ENCODE results near the gene LGALS9. TPM values are rescaled to one million over a fixed set of nuclear protein-coding genes. Genes with fewer than 3 reads are reported as not detected.

Gene LGALS9
- total RNA-seq: 65.9 and 68.1 TPM in 2 replicates
- total RNA-seq (2013): 90.9 TPM
- 197 and 203 TPM in 2 replicates for polyA plus RNA-seq
- 91.9 and 172 TPM in 2 replicates for polyA minus RNA-seq

DNA sequence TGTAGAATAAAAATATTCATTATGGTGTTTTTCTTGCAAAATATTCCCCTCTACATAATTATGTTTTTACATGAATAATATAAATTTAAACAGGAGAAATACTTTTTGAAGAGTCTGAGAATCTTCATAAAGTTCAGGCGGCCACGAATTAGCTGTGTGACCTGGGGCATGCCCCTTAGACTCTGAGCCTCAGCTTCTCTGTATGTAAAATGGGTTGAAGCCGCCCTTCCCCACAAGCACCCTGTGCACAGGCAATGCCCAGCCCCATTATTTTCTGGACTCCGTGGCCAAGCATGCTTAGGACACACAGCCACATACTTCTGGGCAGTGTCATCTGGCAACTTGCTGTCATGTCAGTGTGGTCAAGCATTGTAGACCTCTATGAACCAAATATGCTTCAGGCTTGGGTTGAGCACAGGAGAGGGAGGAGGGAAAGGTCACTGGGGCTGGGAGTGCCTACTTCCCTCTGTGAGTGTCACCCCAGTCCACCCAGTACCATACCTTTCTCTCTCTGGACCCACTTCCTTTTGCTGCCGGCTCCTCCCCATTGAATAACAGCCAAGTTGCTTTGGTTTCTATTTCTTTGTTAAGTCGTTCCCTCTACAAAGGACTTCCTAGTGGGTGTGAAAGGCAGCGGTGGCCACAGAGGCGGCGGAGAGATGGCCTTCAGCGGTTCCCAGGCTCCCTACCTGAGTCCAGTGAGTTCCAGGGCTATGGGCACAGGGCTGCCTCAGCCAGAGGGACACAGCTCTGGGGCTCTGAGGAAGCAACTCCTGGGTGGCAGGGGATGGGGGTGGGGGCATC is at the start of gene LGALS9:
TSS of gene LGALS9 (plus strand) at position 582 of the 804 bp plus-strand sequence. CDS start at position 660, 78 bp downstream.
- Histone ChIP-seq H3K4me3 (ENCODE audit: control extremely low read depth in 1 of 5, extremely low read depth in 1 of 5, insufficient read depth in 1 of 5, low read depth in 2 of 5, low read length in 4 of 5) (peak within 1 kb of the TSS; percentile 53 to 98 (median 78)), H3K27ac (ENCODE audit: low read length in 2 of 2) (peak within 1 kb of the TSS; percentile 77 to 83), H3K9me3 (ENCODE audit: control extremely low read depth in 1 of 3, control insufficient read depth in 2 of 3, insufficient read depth in 1 of 3, low read length in 2 of 3) (peaks cover 0 to 4% (median 0%) of the 10 kb centered on the region in 3 donors), H4K20me1 (ENCODE audit: control insufficient read depth, insufficient read depth, low read length, poor library complexity, severe bottlenecking) (no peaks in the 10 kb centered on the region), H3K4me2 (replicated peaks; ENCODE audit: low read depth, low read length, poor library complexity, severe bottlenecking) (peak within 1 kb of the TSS; percentile 77), H3K4me1 (ENCODE audit: control insufficient read depth in 2 of 2, insufficient read depth in 2 of 2, low read length in 2 of 2) (peaks cover 37 to 53% of the 10 kb centered on the region in 2 donors), H3K36me3 (replicated peaks in 1 of 2; ENCODE audit: control extremely low read depth in 1 of 2, control insufficient read depth in 1 of 2, extremely low read depth in 1 of 2, insufficient read depth in 2 of 2, low read length in 1 of 2) (peaks cover 0 to 3% of the 10 kb centered on the region in 2 experiments), H3K9ac (ENCODE audit: low read length) (peak within 1 kb of the TSS; percentile 85), H2AFZ (ENCODE audit: insufficient read depth, low read depth, low read length, poor library complexity, severe bottlenecking) (peak within 1 kb of the TSS; percentile 89), H3K27me3 (replicated peaks in 1 of 4; ENCODE audit: control extremely low read depth in 1 of 4, control insufficient read depth in 3 of 4, insufficient read depth in 4 of 4, low read length in 3 of 4) (no peaks in the 10 kb centered on the region), H3K79me2 (ENCODE audit: control insufficient read depth, insufficient read depth, low read length) (peaks cover 53% of the 10 kb centered on the region)
- H3K9me3 Mint-ChIP-seq (ENCODE audit: insufficient read depth): peaks cover 1% of the 10 kb centered on the region
- H3K27me3 Mint-ChIP-seq: no peaks in the 10 kb centered on the region
- DNase-seq (peak; percentile 63), ATAC-seq (ENCODE audit: low read depth) (peak; percentile 57)
- peak within 1 kb of the TSS; percentile 93 for H3K27ac Mint-ChIP-seq
- H3K4me3 Mint-ChIP-seq: peak within 1 kb of the TSS; percentile 88
- TF ChIP-seq, protein P1, sequence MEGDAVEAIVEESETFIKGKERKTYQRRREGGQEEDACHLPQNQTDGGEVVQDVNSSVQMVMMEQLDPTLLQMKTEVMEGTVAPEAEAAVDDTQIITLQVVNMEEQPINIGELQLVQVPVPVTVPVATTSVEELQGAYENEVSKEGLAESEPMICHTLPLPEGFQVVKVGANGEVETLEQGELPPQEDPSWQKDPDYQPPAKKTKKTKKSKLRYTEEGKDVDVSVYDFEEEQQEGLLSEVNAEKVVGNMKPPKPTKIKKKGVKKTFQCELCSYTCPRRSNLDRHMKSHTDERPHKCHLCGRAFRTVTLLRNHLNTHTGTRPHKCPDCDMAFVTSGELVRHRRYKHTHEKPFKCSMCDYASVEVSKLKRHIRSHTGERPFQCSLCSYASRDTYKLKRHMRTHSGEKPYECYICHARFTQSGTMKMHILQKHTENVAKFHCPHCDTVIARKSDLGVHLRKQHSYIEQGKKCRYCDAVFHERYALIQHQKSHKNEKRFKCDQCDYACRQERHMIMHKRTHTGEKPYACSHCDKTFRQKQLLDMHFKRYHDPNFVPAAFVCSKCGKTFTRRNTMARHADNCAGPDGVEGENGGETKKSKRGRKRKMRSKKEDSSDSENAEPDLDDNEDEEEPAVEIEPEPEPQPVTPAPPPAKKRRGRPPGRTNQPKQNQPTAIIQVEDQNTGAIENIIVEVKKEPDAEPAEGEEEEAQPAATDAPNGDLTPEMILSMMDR (IDR thresholded peaks at IDR 0.05): no peak
- no peak for TF ChIP-seq EZH2 (IDR thresholded peaks at IDR 0.05; ENCODE audit: borderline replicate concordance, insufficient read depth, low read depth, low read length, poor library complexity, severe bottlenecking)
- WGBS (ENCODE audit: insufficient coverage): 48% methylated on average over 8 of the region's 10 CpGs
- peaks cover 50% of the 10 kb centered on the region for H3K4me1 Mint-ChIP-seq
- intact Hi-C loops (cut with micrococcal nuclease): no loop called here
- CTCF ChIA-PET: interaction anchor here (1.5 to 7.6 kb wide), 3 partner anchors 29 to 394 kb away, joined by 3 to 59 read pairs (median 13); no protein-coding TSS in a partner anchor
- POLR2A ChIA-PET: interaction anchor here (0.6 kb wide), 1 partner anchor 174 kb away, joined by 3 read pairs; no protein-coding TSS in a partner anchor

DNA sequence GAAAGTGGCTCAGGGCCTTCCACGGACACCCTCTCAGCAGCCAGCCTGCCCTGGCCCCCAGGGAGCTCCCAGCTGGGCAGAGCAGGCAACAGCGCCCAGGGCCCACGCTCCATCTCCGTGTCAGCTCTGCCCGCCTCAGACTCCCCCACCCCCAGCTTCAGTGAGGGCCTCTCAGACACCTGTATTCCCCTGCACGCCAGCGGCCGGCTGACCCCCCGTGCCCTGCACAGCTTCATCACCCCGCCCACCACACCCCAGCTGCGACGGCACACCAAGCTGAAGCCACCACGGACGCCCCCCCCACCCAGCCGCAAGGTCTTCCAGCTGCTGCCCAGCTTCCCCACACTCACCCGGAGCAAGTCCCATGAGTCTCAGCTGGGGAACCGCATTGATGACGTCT is 48.3 kb upstream of the LGALS9 start:
- CTCF ChIA-PET: no interaction called here
- 91% methylated on average over 10 of the region's 18 CpGs for WGBS (ENCODE audit: insufficient coverage)

More for the DNA sequence above, 48.3 kb upstream of the LGALS9 start:
- Histone ChIP-seq H3K79me2 (ENCODE audit: control insufficient read depth, insufficient read depth, low read length) (no peaks in the 10 kb centered on the region), H3K4me1 (ENCODE audit: control insufficient read depth in 2 of 2, insufficient read depth in 2 of 2, low read length in 2 of 2) (peaks cover 0 to 14% of the 10 kb centered on the region in 2 donors), H3K9me3 (ENCODE audit: control extremely low read depth in 1 of 3, control insufficient read depth in 2 of 3, insufficient read depth in 1 of 3, low read length in 2 of 3) (no peaks in the 10 kb centered on the region), H4K20me1 (ENCODE audit: control insufficient read depth, insufficient read depth, low read length, poor library complexity, severe bottlenecking) (no peaks in the 10 kb centered on the region), H3K36me3 (replicated peaks in 1 of 2; ENCODE audit: control extremely low read depth in 1 of 2, control insufficient read depth in 1 of 2, extremely low read depth in 1 of 2, insufficient read depth in 2 of 2, low read length in 1 of 2) (peaks cover 0 to 5% of the 10 kb centered on the region in 2 experiments), H3K4me2 (replicated peaks; ENCODE audit: low read depth, low read length, poor library complexity, severe bottlenecking) (no peak overlapping the region), H2AFZ (ENCODE audit: insufficient read depth, low read depth, low read length, poor library complexity, severe bottlenecking) (no peak overlapping the region), H3K9ac (ENCODE audit: low read length) (no peak overlapping the region), H3K4me3 (ENCODE audit: control extremely low read depth in 1 of 5, extremely low read depth in 1 of 5, insufficient read depth in 1 of 5, low read depth in 2 of 5, low read length in 4 of 5) (no peak overlapping the region), H3K27me3 (replicated peaks in 1 of 4; ENCODE audit: control extremely low read depth in 1 of 4, control insufficient read depth in 3 of 4, insufficient read depth in 4 of 4, low read length in 3 of 4) (no peaks in the 10 kb centered on the region), H3K27ac (ENCODE audit: low read length in 2 of 2) (no peak overlapping the region)
- peaks cover 15% of the 10 kb centered on the region for H3K4me1 Mint-ChIP-seq
- intact Hi-C loops (cut with micrococcal nuclease): no loop called here
- H3K27me3 Mint-ChIP-seq: no peaks in the 10 kb centered on the region
- no peak overlapping the region for H3K27ac Mint-ChIP-seq
- POLR2A ChIA-PET: no interaction called here
- no peak for TF ChIP-seq EZH2 (IDR thresholded peaks at IDR 0.05; ENCODE audit: borderline replicate concordance, insufficient read depth, low read depth, low read length, poor library complexity, severe bottlenecking)
- TF ChIP-seq, protein P1 (IDR thresholded peaks at IDR 0.05): no peak
- no peak for DNase-seq
- no peaks in the 10 kb centered on the region for H3K9me3 Mint-ChIP-seq (ENCODE audit: insufficient read depth)
- no peak for ATAC-seq (ENCODE audit: low read depth)
- H3K4me3 Mint-ChIP-seq: no peak overlapping the region
